Activated CD4-positive, alpha-beta T cell treated with anti-CD3 and anti-CD28 coated beads, Interleukin-2, Interleukin-4, amounts not matched to agents 100 ng/mL and 50 ng/mL, durations not matched to agents 16 hours and 8 hours (primary cell): ENCODE measurements around the gene VPS9D1.

ENCODE experiments used
- DNase-seq: peaks from one replicate; pipeline ENCODE4 v3.0.0-alpha.2; 2020; ENCODE audit warnings: low spot score

Gene VPS9D1

DNA sequence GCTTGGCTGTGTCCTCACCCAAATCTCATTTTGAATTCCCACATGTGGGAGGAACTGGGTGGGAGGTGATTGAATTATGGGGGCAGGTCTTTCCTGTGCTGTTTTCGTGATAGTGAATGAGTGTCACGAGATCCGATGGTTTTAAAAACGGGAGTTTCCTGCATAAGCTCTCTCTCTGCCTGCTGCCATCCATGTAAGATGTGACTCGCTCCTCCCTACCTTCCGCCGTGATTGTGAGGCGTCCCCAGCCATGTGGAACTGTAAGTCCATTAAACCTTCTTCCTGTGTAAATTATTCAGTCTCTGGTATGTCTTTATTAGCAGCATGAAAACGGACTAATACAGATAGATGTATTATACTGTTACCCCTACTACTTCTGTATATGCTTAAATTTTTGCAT lies 59.5 kb downstream of the VPS9D1 start:
- DNase-seq = no peak

DNA sequence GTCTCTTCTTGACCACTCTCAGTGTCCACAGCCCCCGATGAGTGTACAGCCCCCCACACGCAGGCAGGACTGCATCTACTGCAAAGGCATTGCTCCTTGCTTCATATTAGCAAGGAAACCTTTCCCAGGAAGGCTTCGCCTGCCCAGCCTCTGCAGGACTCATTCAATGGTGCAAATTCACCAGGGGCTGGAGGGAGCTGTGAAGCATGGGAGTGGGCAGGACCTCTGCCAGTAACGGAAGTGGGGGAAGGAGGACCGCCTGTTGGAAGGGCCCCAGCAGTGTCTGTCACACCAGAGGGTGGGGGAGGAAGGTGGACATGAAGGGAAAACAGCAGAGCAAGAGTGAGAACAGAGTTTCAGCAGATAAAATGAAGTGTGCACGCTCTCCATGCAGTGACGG lies 60.6 kb downstream of the VPS9D1 start:
- no peak for DNase-seq

DNA sequence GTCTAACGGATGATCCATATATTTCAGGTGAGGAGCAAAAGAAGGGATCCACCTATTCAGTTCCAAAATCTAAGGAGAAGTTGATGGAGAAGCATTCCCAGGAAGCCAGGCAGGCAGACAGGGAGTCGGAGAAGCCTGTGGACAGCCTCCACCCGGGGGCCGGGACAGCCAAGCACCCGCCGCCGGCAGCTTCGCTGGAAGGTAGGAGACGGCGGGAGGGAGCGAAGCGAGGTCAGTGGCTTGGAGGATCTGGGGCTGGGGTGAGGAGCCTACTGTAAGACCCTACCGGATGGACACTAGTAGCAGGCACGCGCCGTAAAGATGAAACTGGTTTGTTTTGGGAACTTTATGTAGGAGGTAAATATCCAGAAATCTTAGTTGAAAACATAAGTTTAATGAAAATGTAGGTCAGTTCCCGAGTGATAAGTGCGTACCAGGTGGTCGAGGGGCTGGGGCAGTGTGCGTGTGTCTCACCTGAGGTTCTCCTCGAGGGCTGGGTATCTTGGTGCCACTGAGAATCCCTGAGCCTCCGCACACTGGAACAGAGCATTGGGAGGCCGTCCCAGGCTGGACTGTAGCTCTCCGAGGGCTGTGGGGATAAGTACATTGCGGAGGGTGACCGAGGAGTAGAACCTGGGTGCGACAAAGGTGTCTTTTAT lies 62.3 kb downstream of the VPS9D1 start:
- DNase-seq = no peak

DNA sequence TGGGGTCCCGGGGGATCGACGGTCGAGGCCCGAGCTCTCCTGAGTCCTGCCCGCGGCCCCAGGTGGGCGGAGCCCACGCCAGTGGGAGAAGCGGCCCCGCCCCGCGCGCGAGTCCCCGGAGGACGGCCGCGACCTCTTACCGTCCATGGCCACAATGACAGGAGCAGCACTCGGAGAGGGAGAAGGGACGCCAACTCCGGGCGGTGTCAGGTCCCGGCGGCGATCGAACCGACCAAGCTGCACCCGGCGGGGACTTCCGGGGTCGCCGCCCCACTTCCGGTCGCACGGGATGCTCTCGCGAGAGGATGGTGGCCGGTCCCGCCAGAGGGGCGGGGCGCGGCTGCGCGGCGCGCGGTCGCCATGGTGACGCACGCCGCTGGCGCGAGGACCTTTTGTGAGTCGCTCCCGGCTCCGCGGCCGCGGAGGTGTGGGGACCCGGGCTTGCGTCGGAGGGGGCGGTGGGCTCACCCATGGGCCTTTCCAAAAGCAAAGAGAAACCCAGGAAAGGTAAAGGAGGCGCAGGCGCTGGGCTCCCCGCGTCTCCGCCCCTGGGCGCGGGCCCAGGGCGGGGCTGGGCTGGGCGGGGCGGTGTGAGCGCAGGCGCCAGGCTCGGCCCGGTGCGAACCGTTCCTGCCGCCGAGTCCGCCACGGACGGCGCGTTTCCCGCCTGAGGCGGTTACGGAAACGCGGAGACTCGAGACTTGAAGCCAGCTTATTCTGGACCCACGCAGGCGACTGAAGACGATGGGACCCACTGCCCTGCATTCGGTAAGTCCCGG lies 63.1 kb downstream of the VPS9D1 start, which contains the start of the genes CHMP1A and SPATA33:
Gene CHMP1A, minus strand, starts transcription at position 267 of the 779 bp plus-strand sequence. Its CDS starts 120 bp downstream, at position 147.
Gene SPATA33, plus strand, starts transcription at position 395 of the 779 bp plus-strand sequence. Its CDS starts 76 bp downstream, at position 471.
- DNase-seq = peak; percentile 93
